HFFc6 (cell line): Measurements from ENCODE around the gene FSIP1. TPM values are rescaled to one million over a fixed set of nuclear protein-coding genes. Genes with fewer than 3 reads are reported as not detected.
A peak's percentile ranks its signal among the peaks of the same experiment; 100 is the strongest.

Experiments
- DNase-seq: peaks from one replicate; pipeline ENCODE4 v3.0.0-alpha.2; 2018
- H3K27ac Mint-ChIP-seq: 2 replicates; pipeline ENCODE4 v1.8.0; 2020; ENCODE audit warnings: mild to moderate bottlenecking, mixed read lengths
- H3K27me3 Mint-ChIP-seq: 2 replicates; pipeline ENCODE4 v1.8.0; 2021; ENCODE audit warnings: mild to moderate bottlenecking, moderate library complexity, mixed read lengths; ENCODE audit not compliant: insufficient read depth
- H3K36me3 Mint-ChIP-seq: 2 replicates; pipeline ENCODE4 v1.8.0; 2021; ENCODE audit warnings: low read depth, mixed read lengths
- H3K4me1 Mint-ChIP-seq: 2 replicates; pipeline ENCODE4 v1.8.0; 2020; ENCODE audit warnings: low read depth, mixed read lengths
- H3K4me3 Mint-ChIP-seq: 2 replicates; pipeline ENCODE4 v1.8.0; 2020; ENCODE audit warnings: mild to moderate bottlenecking, moderate library complexity, mixed read lengths
- H3K9me3 Mint-ChIP-seq: 2 replicates; pipeline ENCODE4 v1.8.0; 2020; ENCODE audit warnings: mild to moderate bottlenecking, mixed read lengths
- total RNA-seq, 6 experiments: library from RNA; stranded (reverse); fragmentation: NEBNext Ultra II Directional; extraction: Animal tissue kit (Norgen Biotek cat#: 25700); gene quantifications; 2 replicates in 1 of 6; 3 replicates in 5 of 6; pipeline ENCODE4 v1.2.3, GENCODE V29; 2021
- TF ChIP-seq, protein P1 (sequence below): fragments of 200-600 bp; sonication (generic); IDR thresholded peaks from 2 replicates; pipeline ENCODE4 v1.5.0; 2021; ENCODE audit warnings: antibody characterized with exemption, mild to moderate bottlenecking

FSIP1 gene
- total RNA-seq, 6 experiments from 2014 or later = 1.2 to 2.0 (median 1.3) TPM

DNA sequence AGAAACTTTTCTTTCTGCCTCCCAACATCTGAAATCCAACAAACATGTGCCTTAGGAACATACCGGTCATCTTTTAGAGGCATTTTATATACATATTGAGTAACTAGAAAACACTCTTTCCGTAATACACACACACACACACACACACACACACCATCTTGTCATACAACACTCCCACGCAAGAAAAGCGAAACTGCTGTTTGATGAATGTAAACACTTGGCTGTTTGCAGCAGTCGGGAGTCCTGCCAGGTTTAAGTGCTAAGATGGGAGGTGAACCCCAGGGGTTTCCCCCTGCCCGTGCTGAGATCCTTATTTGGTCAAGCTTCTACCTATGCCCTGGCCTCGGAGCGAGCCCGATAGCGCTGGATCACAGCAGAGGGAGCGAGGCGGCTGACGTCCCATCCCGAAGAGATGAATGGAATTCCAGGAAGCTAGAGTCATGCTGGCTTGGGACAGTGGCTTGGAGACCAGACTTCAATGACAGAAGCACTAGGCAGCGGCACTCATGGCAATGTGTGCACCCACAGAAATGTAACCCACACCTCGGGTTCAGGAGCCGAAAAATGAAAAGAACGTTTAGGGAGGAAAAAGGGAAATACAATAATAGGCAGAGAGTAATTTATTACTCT lies 203.0 kb downstream of the FSIP1 start:
- TF ChIP-seq, protein P1, sequence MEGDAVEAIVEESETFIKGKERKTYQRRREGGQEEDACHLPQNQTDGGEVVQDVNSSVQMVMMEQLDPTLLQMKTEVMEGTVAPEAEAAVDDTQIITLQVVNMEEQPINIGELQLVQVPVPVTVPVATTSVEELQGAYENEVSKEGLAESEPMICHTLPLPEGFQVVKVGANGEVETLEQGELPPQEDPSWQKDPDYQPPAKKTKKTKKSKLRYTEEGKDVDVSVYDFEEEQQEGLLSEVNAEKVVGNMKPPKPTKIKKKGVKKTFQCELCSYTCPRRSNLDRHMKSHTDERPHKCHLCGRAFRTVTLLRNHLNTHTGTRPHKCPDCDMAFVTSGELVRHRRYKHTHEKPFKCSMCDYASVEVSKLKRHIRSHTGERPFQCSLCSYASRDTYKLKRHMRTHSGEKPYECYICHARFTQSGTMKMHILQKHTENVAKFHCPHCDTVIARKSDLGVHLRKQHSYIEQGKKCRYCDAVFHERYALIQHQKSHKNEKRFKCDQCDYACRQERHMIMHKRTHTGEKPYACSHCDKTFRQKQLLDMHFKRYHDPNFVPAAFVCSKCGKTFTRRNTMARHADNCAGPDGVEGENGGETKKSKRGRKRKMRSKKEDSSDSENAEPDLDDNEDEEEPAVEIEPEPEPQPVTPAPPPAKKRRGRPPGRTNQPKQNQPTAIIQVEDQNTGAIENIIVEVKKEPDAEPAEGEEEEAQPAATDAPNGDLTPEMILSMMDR = no peak
- Mint-ChIP-seq H3K9me3 (peaks cover 10% of the 10 kb centered on the region), H3K27ac (peak overlapping the region; percentile 87), H3K4me1 (peaks cover 36% of the 10 kb centered on the region), H3K27me3 (peaks cover 30% of the 10 kb centered on the region), H3K4me3 (peak overlapping the region; percentile 85), H3K36me3 (peaks cover 45% of the 10 kb centered on the region)
- DNase-seq = peak; percentile 92

DNA sequence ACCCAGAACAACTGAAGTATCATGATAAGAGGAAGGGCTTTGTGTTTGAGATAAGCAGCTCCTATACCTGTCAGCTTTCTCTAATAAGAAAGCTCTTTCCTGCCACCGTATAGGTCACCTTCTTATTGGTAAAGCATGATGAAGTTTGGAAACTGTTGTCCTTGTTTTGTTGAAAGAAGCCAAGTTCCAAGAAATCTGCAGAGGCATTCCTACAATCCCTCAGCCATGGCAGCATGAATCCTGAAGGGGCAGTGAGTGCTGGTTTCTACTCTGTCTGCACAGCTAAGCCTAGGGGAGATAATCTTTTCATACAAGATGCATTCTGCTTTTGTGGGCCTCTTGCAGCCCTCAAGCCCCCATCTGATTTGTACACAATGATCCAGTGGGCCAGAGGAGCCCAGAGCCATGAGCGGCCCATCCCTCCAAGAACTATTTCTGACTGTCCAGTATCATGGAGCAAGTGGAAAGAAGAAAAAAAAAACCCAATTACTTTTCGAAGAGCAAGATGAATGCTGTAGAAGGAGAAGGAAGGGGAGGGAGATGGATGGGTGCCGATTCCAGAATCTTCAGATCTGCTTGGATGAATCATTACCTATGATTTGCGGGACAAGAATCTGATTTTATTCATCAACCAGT lies 203.7 kb downstream of the FSIP1 start:
- H3K27me3 Mint-ChIP-seq = peaks cover 24% of the 10 kb centered on the region
- DNase-seq = peak; percentile 20

DNA sequence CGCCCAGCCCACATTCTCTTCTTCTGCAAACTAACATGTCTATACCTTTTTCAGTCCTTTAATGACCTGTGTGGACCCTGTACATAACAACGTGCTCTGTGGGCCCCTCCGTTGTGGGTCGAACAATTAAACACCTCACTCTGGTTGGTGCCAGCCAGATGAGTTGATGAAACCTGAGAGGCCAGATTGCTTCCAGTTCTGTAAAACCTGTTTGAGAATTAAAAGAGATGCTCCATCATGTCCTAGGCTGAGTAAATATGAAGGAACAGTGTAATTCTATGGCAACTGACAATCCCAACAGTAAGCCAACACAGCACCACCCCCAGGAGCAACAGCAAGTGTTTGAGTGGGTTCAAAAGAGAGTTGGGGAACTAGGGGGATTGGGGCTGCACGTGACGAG lies 207.5 kb downstream of the FSIP1 start:
- Mint-ChIP-seq H3K27me3 (peaks cover 1% of the 10 kb centered on the region; the same call in 1 of the 2 replicates), H3K36me3 (peaks cover 9% of the 10 kb centered on the region; the same call in 1 of the 2 replicates), H3K4me3 (no peak overlapping the region; the same call in 1 of the 2 replicates), H3K9me3 (no peaks in the 10 kb centered on the region), H3K27ac (0 out of 2 replicates have a peak overlapping the region, but pooled peaks have one; percentile 27), H3K4me1 (peaks cover 46% of the 10 kb centered on the region)
- TF ChIP-seq, protein P1 = no peak
- DNase-seq = no peak

More for the DNA sequence above, 203.7 kb downstream of the FSIP1 start:
- Mint-ChIP-seq H3K9me3 (peaks cover 8% of the 10 kb centered on the region), H3K27ac (peak overlapping the region; percentile 87), H3K4me1 (peaks cover 39% of the 10 kb centered on the region), H3K36me3 (peaks cover 39% of the 10 kb centered on the region), H3K4me3 (peak overlapping the region; percentile 85)
- TF ChIP-seq, protein P1 = peak; percentile 50

DNA sequence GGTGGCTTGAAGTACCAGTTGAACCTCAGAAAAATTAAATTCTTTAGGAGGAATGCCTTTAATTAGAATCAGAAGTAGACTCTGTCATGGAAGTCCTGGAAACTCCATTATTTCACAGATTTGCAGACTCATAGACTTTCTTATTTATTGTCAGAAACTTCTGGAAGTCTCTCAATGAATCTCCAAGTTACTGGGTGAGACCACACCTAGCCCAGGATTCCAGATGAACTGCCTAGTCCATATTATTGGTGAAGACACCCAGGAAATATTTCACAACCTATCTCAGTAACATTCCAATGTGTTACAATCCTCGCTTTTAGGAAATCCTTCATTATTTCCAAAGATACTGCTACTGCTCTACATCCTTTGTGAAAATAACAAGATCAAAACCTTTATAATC lies 208.2 kb downstream of the FSIP1 start:
- Mint-ChIP-seq H3K27me3 (peaks cover 1% of the 10 kb centered on the region; the same call in 1 of the 2 replicates), H3K36me3 (peaks cover 9% of the 10 kb centered on the region; the same call in 1 of the 2 replicates), H3K9me3 (no peaks in the 10 kb centered on the region), H3K4me3 (no peak overlapping the region), H3K27ac (peak overlapping the region; percentile 60; the same call in 1 of the 2 replicates), H3K4me1 (peaks cover 39% of the 10 kb centered on the region)
- peak; percentile 8 for DNase-seq
- TF ChIP-seq, protein P1 = no peak

DNA sequence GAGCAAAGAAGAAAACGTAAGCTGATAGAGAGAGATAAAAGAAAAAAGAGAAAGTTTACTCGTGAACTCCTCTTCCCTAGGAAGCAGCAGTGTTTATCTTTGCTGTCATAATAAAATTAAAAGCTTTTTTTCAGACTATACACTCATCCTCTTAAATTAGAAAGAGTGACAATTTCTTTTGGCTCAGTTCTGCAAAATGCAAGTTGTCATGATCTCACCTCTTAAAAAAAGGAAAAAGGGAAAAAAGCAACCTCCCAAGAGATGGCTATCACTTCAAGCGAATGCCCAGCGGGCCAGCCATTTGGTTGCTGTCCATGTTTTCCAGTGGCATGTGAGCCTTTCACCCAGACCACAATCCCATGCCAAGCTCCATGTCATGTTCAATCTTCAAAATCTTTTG lies 208.8 kb downstream of the FSIP1 start:
- H3K27me3 Mint-ChIP-seq = peaks cover 1% of the 10 kb centered on the region; the same call in 1 of the 2 replicates
- H3K4me3 Mint-ChIP-seq = no peak overlapping the region; the same call in 1 of the 2 replicates
- no peaks in the 10 kb centered on the region for H3K9me3 Mint-ChIP-seq
- peak overlapping the region; percentile 60 for H3K27ac Mint-ChIP-seq
- H3K36me3 Mint-ChIP-seq = peaks cover 9% of the 10 kb centered on the region; the same call in 1 of the 2 replicates
- peaks cover 33% of the 10 kb centered on the region for H3K4me1 Mint-ChIP-seq
- TF ChIP-seq, protein P1 = no peak
- DNase-seq = peak; percentile 8
